K562 (cell line): ENCODE measurements around the gene RETREG1.

Experiments
- ATF2 ChIP-seq: sonication (generic); formaldehyde crosslinking; IDR thresholded peaks from 2 replicates; pipeline ENCODE4 v1.8.1; 2022; ENCODE audit warnings: missing genetic modification reagents
- CTBP1 ChIP-seq: fragments of 450-650 bp; IDR thresholded peaks from 2 replicates; pipeline ENCODE4 v1.6.1; 2016; ENCODE audit warnings: borderline replicate concordance
- CXXC5 ChIP-seq: fragments of 250-450 bp; sonication (Bioruptor Pico); IDR thresholded peaks from 2 replicates; pipeline ENCODE4 v1.8.0; 2022; ENCODE audit warnings: inconsistent platforms, mild to moderate bottlenecking, moderate library complexity
- SMAD3 ChIP-seq: fragments of 450-650 bp; formaldehyde crosslinking; conservative IDR thresholded peaks from 2 replicates; pipeline ENCODE4 v1.4.0; 2020; ENCODE audit warnings: mild to moderate bottlenecking
- YY1 ChIP-seq, 3 experiments: IDR thresholded peaks; 2 replicates each; pipeline ENCODE4 v1.6.1; 2011; ENCODE audit warnings: low read length in 2 of 3, mild to moderate bottlenecking in 2 of 3, moderate library complexity in 2 of 3, borderline replicate concordance in 1 of 3, control low read depth in 1 of 3, low read depth in 1 of 3; ENCODE audit not compliant: insufficient read depth in 3 of 3, insufficient replicate concordance in 2 of 3, control insufficient read depth in 1 of 3, insufficient read length in 1 of 3; ENCODE audit errors: extremely low read depth in 1 of 3
- TF ChIP-seq, protein P1 (sequence below), 3 experiments: IDR thresholded peaks in 2 of 3; conservative IDR thresholded peaks in 1 of 3; 2 replicates each; pipeline ENCODE4 v1.5.1; 2011 to 2012; ENCODE audit warnings: low read length in 3 of 3, mild to moderate bottlenecking in 3 of 3, control low read depth in 2 of 3, improper control_type of control experiment in 1 of 3, inconsistent platforms in 1 of 3, low read depth in 1 of 3, mixed read lengths in 1 of 3, moderate library complexity in 1 of 3; ENCODE audit not compliant: insufficient read depth in 2 of 3

DNA sequence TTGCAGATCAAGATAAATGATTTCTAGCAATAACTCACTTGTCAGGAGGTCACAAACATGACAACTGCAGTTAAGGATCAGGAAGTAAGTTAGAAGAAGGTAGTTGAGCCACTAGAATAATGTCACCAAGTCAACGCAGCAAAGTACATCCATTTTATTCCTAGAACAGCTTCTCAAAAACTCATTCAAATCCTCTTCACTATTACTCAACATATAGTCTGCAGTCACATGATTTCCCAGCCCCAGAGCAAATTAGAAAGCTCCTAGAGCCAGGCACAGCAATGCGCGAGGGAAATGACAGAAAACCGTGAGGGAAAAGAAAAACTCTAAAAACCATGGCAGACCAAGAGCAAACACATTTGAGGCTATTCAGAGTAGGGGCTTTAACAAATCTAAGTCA, 101.3 kb downstream of the RETREG1 start:
- no peak for TF ChIP-seq CXXC5 (CRISPR knock-in tag)
- no peak for TF ChIP-seq CTBP1
- TF ChIP-seq, protein P1, sequence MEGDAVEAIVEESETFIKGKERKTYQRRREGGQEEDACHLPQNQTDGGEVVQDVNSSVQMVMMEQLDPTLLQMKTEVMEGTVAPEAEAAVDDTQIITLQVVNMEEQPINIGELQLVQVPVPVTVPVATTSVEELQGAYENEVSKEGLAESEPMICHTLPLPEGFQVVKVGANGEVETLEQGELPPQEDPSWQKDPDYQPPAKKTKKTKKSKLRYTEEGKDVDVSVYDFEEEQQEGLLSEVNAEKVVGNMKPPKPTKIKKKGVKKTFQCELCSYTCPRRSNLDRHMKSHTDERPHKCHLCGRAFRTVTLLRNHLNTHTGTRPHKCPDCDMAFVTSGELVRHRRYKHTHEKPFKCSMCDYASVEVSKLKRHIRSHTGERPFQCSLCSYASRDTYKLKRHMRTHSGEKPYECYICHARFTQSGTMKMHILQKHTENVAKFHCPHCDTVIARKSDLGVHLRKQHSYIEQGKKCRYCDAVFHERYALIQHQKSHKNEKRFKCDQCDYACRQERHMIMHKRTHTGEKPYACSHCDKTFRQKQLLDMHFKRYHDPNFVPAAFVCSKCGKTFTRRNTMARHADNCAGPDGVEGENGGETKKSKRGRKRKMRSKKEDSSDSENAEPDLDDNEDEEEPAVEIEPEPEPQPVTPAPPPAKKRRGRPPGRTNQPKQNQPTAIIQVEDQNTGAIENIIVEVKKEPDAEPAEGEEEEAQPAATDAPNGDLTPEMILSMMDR (IDR thresholded peaks at IDR 0.05 in 2 of 3, conservative IDR thresholded peaks at IDR 0.05 in 1 of 3; ENCODE audit: insufficient read depth in 2 of 3, low read depth in 1 of 3, low read length in 3 of 3), result no peak
- TF ChIP-seq ATF2, result no peak
- TF ChIP-seq YY1 (IDR thresholded peaks at IDR 0.05; ENCODE audit: borderline replicate concordance in 1 of 3, control insufficient read depth in 1 of 3, extremely low read depth in 1 of 3, insufficient read depth in 3 of 3, insufficient read length in 1 of 3, insufficient replicate concordance in 2 of 3, low read depth in 1 of 3, low read length in 2 of 3), result no peak
- no peak for TF ChIP-seq SMAD3 (CRISPR knock-in tag)
